Fibroblast of lung (primary cell): ENCODE measurements around the gene SLC1A1. TPM values are rescaled to one million over a fixed set of nuclear protein-coding genes. Genes with fewer than 3 reads are reported as not detected.
"Not testable (repeated sequence)": the region's sequence is repeated elsewhere in the genome, so short reads cannot be mapped to it uniquely, and the experiment has no call there.

Experiments
- DNase-seq, 2 donors: peaks; one replicate each; pipeline versions ENCODE4 v3.0.0 to v3.0.0-alpha.2; 2010; ENCODE audit warnings: low read depth in 2 of 2
- H2AFZ ChIP-seq: 2 replicates; pipeline ENCODE4 v1.5.1; 2012; ENCODE audit warnings: low read length, control low read depth, inconsistent platforms
- H3K27ac ChIP-seq: 2 replicates; pipeline ENCODE4 v1.5.1; 2011; ENCODE audit warnings: low read length, control low read depth; ENCODE audit not compliant: insufficient read depth
- H3K27me3 ChIP-seq: 2 replicates; pipeline ENCODE4 v1.5.1; 2011; ENCODE audit warnings: mild to moderate bottlenecking, low read length; ENCODE audit not compliant: control insufficient read depth, insufficient read depth
- H3K36me3 ChIP-seq: 2 replicates; pipeline ENCODE4 v1.5.1; 2011; ENCODE audit warnings: low read length; ENCODE audit not compliant: control insufficient read depth, insufficient read depth
- H3K4me1 ChIP-seq: 2 replicates; pipeline ENCODE4 v1.5.1; 2011; ENCODE audit warnings: low read length; ENCODE audit not compliant: control insufficient read depth, insufficient read depth; ENCODE audit errors: extremely low read depth
- H3K4me2 ChIP-seq: 2 replicates; pipeline ENCODE4 v1.5.1; 2011; ENCODE audit warnings: low read length, control low read depth; ENCODE audit not compliant: insufficient read depth; ENCODE audit errors: extremely low read depth
- H3K4me3 ChIP-seq, 4 experiments: fragments of 200-600 bp in 1 of 4; sonication (generic) in 1 of 4; replicated peaks in 1 of 4; 2 replicates each; pipeline ENCODE4 v1.5.1; 2011 to 2016; ENCODE audit warnings: low read length in 4 of 4, low read depth in 3 of 4, mild to moderate bottlenecking in 3 of 4, control low read depth in 2 of 4, inconsistent platforms in 1 of 4, mixed read lengths in 1 of 4; ENCODE audit not compliant: insufficient read depth in 1 of 4; ENCODE audit errors: control extremely low read depth in 1 of 4
- H3K79me2 ChIP-seq: 2 replicates; pipeline ENCODE4 v1.5.1; 2012; ENCODE audit warnings: mild to moderate bottlenecking, low read length, inconsistent platforms; ENCODE audit not compliant: control insufficient read depth, insufficient read depth
- H3K9ac ChIP-seq: 2 replicates; pipeline ENCODE4 v1.5.1; 2011; ENCODE audit warnings: mild to moderate bottlenecking, low read length, control low read depth; ENCODE audit not compliant: insufficient read depth
- H3K9me3 ChIP-seq: 2 replicates; pipeline ENCODE4 v1.5.1; 2012; ENCODE audit warnings: low read depth, low read length; ENCODE audit not compliant: control insufficient read depth, insufficient read depth
- H4K20me1 ChIP-seq: 2 replicates; pipeline ENCODE4 v1.5.1; 2011; ENCODE audit warnings: low read length; ENCODE audit not compliant: control insufficient read depth, insufficient read depth; ENCODE audit errors: extremely low read depth
- EZH2 ChIP-seq: IDR thresholded peaks from 2 replicates; pipeline ENCODE4 v1.5.1; 2012; ENCODE audit warnings: low read length, control low read depth, mild to moderate bottlenecking; ENCODE audit errors: missing control alignments
- polyA plus RNA-seq, 2 donors: library from polyadenylated mRNA; depleted of rRNA in 1 of 2; stranded (reverse) in 1 of 2; unstranded in 1 of 2; fragments of >200 nt; gene quantifications; 2 replicates each; pipeline ENCODE4 v1.2.1, GENCODE V29; 2011 to 2012; ENCODE audit warnings: missing spikeins in 1 of 2
- total RNA-seq: library from RNA; depleted of rRNA; stranded (reverse); fragments of >200 nt; gene quantifications from 2 replicates; pipeline ENCODE4 v1.2.1, GENCODE V29; 2014
- TF ChIP-seq, protein P1 (sequence below), 2 donors: IDR thresholded peaks in 1 of 2; conservative IDR thresholded peaks in 1 of 2; 1 replicate in 1 of 2; 2 replicates in 1 of 2; pipeline ENCODE4 v1.5.1; 2011 to 2012; ENCODE audit warnings: low read length in 2 of 2, control low read depth in 1 of 2, inconsistent platforms in 1 of 2, low read depth in 1 of 2, mild to moderate bottlenecking in 1 of 2

The SLC1A1 gene
- total and polyA plus RNA-seq, 2 donors (not counting 1 experiment from before 2014, with no cell fraction given): 4.5 to 64.1 TPM

DNA sequence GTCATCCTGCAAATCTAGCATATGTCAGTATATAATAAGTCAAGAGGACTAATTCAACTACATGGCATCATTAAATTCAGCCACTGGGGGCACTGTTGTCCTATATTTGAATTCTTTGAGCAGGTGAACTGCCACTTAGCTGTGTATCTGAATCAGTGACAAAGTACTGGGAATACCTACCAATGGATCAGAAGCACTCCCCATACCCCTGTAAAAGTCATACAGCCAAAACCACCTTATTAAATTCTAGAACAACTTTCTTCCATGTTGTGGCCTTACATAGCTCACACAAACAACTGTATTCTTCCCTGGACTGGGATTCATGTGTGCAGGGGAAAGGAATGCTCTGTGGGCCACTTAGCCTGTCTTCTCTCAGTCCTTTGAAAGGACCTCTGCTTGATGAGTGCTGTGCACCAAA is 114.4 kb downstream of the SLC1A1 start:
- no peak overlapping the region for H3K9ac ChIP-seq
- H3K27me3 ChIP-seq: no peaks in the 10 kb centered on the region
- no peak overlapping the region for H3K4me3 ChIP-seq
- no peak overlapping the region for H3K4me2 ChIP-seq
- H3K79me2 ChIP-seq: no peaks in the 10 kb centered on the region
- DNase-seq: peak; percentile 44 to 66
- H3K9me3 ChIP-seq: no peaks in the 10 kb centered on the region
- H3K36me3 ChIP-seq: no peaks in the 10 kb centered on the region
- no peak overlapping the region for H2AFZ ChIP-seq
- no peak overlapping the region for H3K27ac ChIP-seq
- no peaks in the 10 kb centered on the region for H3K4me1 ChIP-seq
- H4K20me1 ChIP-seq: no peaks in the 10 kb centered on the region
- TF ChIP-seq EZH2: no peak
- TF ChIP-seq, protein P1, sequence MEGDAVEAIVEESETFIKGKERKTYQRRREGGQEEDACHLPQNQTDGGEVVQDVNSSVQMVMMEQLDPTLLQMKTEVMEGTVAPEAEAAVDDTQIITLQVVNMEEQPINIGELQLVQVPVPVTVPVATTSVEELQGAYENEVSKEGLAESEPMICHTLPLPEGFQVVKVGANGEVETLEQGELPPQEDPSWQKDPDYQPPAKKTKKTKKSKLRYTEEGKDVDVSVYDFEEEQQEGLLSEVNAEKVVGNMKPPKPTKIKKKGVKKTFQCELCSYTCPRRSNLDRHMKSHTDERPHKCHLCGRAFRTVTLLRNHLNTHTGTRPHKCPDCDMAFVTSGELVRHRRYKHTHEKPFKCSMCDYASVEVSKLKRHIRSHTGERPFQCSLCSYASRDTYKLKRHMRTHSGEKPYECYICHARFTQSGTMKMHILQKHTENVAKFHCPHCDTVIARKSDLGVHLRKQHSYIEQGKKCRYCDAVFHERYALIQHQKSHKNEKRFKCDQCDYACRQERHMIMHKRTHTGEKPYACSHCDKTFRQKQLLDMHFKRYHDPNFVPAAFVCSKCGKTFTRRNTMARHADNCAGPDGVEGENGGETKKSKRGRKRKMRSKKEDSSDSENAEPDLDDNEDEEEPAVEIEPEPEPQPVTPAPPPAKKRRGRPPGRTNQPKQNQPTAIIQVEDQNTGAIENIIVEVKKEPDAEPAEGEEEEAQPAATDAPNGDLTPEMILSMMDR (conservative IDR thresholded peaks at IDR 0.05 in 1 of 2, IDR thresholded peaks at IDR 0.05 in 1 of 2; ENCODE audit: low read depth in 1 of 2, low read length in 2 of 2): peak; percentile 43 to 51

DNA sequence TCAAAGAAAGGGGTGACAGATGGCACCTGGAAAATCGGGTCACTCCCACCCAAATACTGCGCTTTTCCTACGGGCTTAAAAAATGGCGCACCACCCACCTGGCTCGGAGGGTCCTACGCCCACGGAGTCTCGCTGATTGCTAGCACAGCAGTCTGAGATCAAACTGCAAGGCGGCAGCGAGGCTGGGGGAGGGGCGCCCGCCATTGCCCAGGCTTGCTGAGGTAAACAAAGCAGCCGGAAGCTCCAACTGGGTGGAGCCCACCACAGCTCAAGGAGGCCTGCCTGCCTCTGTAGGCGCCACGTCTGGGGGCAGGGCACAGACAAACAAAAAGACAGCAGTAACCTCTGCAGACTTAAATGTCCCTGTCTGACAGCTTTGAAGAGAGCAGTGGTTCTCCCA is 115.8 kb downstream of the SLC1A1 start:
- DNase-seq, H3K4me3 ChIP-seq, H4K20me1 ChIP-seq, H3K36me3 ChIP-seq, H3K27ac ChIP-seq, H2AFZ ChIP-seq, H3K27me3 ChIP-seq, H3K4me1 ChIP-seq, H3K9me3 ChIP-seq, H3K4me2 ChIP-seq, H3K79me2 ChIP-seq, H3K9ac ChIP-seq: not testable (repeated sequence)

DNA sequence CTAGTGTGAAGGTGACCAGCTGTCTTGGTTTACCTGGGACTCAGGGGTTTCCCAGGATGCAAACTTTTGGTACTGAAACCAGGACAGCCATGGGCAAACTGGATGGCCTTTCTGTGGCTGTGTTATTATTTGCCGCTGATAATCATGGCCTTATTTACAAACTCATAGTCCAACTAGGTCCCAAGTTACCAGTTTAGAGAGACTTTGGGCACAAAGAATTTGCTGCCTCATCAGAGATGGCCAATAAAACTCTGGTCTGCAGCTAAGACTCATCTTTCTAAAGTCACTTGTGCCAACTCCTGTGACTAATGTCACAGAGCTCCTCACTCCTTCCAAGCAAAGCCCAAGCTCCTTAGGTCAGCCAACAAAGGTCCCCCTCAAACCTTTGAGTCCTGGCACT is 124.4 kb downstream of the SLC1A1 start:
- Histone ChIP-seq H3K9ac (no peak overlapping the region), H3K4me2 (no peak overlapping the region), H3K9me3 (no peaks in the 10 kb centered on the region), H3K4me3 (no peak overlapping the region), H3K36me3 (no peaks in the 10 kb centered on the region), H3K4me1 (no peaks in the 10 kb centered on the region), H3K79me2 (no peaks in the 10 kb centered on the region), H4K20me1 (no peaks in the 10 kb centered on the region), H2AFZ (no peak overlapping the region), H3K27me3 (no peaks in the 10 kb centered on the region), H3K27ac (no peak overlapping the region)
- no peak for TF ChIP-seq EZH2
- TF ChIP-seq, protein P1 (conservative IDR thresholded peaks at IDR 0.05 in 1 of 2, IDR thresholded peaks at IDR 0.05 in 1 of 2; ENCODE audit: low read depth in 1 of 2, low read length in 2 of 2): no peak
- DNase-seq: no peak
